NCI-H460 (cell line): ENCODE data around the gene ZNF25. TPM values are rescaled to one million over a fixed set of nuclear protein-coding genes. Genes with fewer than 3 reads are reported as not detected.
"Not testable (repeated sequence)": the region's sequence is repeated elsewhere in the genome, so short reads cannot be mapped to it uniquely, and the experiment has no call there.

Experiments
- DNase-seq: peaks from one replicate; pipeline ENCODE4 v3.0.0-alpha.2; 2016; ENCODE audit warnings: low read depth; ENCODE audit errors: extremely low read depth
- small RNA-seq, 2 experiments: library from RNA; depleted of rRNA; stranded (forward); fragments of <200 nt; gene quantifications; one replicate each; pipeline ENCODE3, GENCODE V24; 2014
- total RNA-seq: library from RNA; depleted of rRNA; stranded (reverse); fragments of >200 nt; shearing (Covaris generic); gene quantifications from 2 replicates; pipeline ENCODE4 v1.2.3, GENCODE V29; 2014; rRNA removed

ZNF25 gene
- total RNA-seq, 1 experiment from 2014 or later: 9.4 TPM

GRCh38 chr10:37948210-37948609, 28.2 kb downstream of the ZNF25 start:
- no peak for DNase-seq

GRCh38 chr10:37947526-37947925, 28.9 kb downstream of the ZNF25 start:
- no peak for DNase-seq

DNA sequence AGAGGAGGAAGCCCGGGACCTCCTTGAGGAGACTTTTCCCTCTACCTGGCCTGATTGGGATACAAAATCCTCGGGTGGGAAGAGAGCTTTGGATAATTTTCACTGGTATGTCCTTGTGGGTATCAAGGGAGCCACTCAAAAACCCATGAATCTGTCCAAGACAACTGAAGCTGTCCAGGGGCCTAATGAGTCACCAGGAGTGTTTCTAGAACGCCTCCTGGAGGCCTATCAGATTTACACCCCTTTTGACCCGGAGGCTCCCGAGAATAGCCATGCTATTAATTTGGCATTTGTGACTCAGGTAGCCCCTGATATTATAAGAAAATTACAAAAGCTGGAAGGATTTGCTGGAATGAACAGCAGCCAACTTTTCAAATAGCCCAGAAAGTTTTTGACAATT, 38.6 kb downstream of the ZNF25 start:
- DNase-seq: no peak

DNA sequence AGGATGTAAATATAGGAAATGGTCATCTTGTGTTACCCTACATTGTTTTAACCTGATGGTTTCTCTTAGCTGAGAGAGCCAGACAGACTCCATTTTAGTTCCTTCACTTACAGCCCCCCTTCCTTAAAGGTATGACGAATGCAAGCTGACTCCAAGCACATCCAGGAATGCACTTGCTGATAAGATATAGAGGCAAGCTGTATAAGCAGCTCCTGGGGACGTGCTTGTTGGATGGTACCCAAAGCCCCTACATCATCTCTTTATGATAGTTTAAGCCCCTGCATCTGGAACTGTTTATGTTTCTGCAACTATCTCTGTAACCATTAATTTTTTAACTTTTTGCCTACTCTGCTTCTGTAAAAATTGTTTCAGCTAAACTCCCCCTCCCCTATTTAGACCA, 41.7 kb downstream of the ZNF25 start:
- no peak for DNase-seq

DNA sequence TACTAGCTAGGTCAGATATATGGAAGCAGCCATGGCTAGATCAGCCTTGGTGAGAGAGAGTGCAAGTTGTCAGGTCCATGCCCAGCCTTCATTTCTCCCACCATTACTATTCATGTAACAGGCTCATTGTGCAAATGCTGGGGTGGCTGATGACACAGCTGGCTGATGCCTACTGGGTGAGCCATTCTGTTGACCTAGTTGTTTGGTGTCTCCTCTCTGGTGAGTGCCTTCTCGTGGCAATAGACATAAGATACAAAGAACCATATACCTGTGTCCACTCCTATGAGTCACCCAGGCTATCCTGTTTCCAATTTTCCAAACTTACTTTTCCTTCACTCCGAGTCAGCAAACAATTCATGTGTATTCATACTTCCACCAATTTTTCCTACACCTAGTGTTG, 46.0 kb downstream of the ZNF25 start:
- no peak for DNase-seq

GRCh38 chr10:37908165-37908564, 68.3 kb downstream of the ZNF25 start:
- not testable (repeated sequence) for DNase-seq

DNA sequence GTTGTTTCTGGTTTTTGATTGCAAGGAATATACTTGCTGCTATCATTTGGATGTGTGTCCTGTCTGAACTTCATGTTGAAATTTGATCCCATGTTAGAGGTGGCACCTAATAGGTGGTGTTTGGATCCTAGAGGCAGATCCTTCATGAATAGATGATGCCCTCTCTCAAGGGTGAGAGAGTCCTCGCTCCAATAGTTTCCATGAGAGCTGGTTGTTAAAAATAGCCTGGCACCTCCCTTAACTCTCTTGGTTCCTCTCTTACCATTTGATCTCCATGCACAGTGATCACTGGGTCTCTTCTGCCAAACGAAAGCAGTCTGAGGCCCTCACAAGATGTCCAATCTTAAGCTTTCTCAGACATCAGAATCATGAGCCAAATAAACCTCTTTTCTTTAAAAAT, 70.1 kb downstream of the ZNF25 start:
- DNase-seq: no peak

Small RNA genes lying within 50 kb of the gene (small RNA-seq; reads per million reads assigned to genes)
- 0 reads per million in 2 experiments for gene RF00019

Other genes starting within 250 kb of the ZNF25 start
- gene ZNF248, start 119.0 kb downstream of the ZNF25 start, total RNA-seq: 7.8 and 11.6 TPM in 2 replicates
- gene ZNF33A, start 34.0 kb upstream of the ZNF25 start, total RNA-seq: 10.4 and 13.1 TPM in 2 replicates
- gene ZNF37A, start 117.7 kb upstream of the ZNF25 start, total RNA-seq: 11.9 and 16.3 TPM in 2 replicates